ENCODE results near the gene GNB4.

The GNB4 gene

DNA sequence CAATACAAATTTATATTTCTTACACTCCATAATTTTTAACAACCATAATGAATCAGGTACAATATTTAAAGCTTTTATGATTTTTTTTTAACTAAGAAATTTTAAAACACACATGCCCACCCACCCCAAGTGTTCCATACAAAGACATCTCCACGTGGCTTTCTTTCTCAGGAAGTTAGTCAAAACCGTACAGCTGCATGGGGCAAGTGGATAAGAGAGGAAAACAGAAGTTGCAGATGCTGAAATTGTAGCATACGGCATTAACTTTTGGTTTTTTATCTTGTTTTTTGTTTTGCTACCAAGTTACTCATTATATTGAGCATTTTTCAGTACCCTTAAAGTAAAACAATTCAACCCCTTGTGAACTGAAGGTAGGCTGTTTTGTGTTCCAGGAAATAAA is 14.8 kb downstream of the GNB4 start:
- DNase-seq (ENCODE audit: low read depth, low spot score): no peak

DNA sequence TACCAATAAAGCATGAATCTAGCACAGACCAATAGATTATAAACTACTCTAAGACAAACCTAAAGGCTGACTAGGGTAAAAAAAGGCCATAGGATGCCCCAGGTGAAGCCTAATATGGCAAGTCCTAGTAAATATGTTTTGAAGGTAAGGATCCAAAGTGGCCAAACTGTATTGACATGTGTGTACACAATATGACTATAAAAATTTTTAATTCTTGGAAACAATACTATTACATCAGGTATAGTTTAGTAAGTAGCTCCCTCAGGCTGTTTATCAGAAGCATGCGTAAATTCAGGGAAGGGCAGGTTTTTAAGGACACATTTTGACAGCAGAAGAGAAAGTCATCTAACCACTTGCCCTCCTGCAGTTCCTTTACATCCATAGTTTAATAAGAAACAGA is 18.8 kb downstream of the GNB4 start:
- DNase-seq (ENCODE audit: low read depth, low spot score): no peak

DNA sequence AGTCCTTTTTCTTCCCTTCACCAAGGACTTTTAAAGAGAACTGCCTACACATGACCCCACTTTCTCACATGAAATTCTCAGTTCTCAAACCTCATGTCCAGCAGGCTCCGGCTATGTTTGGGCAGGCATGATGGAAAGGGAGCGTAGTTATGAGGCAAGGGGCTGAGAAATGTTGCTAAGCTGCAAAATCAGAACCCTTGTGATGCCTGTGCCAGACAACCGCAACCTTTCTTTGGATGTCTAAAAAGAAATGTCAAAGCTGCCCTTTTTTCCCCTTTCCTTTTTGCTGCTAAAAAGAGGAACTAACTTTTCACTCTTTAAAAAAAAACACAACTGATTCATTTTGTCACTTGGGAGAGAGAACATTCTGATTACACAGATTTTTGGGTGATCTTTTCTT is 19.2 kb downstream of the GNB4 start:
- no peak for DNase-seq (ENCODE audit: low read depth, low spot score)

DNA sequence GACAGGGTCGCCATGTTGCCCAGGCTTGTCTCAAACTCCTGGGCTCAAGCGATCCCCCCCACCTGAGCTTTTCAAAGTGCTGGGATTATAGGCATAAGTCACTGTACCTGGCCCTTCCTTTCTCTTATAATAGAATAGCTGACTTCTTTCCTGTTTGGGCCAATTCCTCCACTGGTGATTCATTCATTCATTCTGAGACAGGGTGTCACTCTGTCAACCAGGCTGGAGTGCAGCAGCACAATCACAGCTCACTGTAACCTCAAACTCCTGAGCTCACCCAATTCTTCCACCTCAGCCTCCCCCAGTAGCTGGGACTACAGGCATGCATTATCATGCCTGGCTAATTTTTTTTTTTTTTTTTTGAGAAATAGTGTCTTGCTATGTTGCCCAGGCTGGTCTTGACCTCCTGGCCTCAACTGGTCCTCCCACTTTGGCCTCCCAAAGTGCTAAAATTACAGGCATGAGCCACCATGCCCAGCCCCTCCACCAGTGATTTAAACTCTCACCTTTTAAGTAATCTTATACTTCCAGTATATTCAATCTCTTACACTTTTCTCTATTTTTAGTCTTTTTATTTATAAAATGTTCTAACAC is 20.9 kb downstream of the GNB4 start:
- DNase-seq (ENCODE audit: low read depth, low spot score): no peak

DNA sequence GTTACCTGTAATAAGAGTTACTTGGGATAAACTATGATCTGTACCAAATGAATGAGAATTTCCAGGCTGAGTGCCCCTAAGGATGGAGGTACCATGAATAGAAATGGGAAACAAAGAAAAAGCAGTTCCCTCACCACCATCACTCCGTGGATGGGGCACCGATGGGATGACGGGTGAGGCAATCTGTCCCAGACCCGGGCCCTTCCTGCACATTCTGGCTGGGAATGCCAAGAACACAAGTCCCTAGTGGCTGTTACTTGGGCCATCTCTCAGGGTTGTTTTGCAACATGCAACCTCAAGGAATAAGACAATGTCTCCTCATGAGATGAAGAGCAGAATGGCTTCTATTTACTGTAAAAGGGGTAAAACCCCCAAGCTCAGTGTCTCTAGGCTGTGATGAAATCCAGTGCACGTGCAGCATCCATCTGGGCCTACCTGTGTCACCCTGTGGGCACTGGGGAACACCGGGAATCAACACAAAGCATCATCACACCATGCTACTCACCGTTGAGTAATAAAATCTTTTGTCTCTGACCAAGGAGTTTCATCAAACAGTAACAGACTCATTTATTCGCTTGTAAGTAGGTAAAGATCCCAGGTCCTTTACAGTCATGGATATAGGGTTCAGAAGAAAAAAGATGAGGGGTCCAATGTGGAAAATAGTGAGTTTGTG is 22.3 kb downstream of the GNB4 start:
- DNase-seq (ENCODE audit: low read depth, low spot score): no peak

DNA sequence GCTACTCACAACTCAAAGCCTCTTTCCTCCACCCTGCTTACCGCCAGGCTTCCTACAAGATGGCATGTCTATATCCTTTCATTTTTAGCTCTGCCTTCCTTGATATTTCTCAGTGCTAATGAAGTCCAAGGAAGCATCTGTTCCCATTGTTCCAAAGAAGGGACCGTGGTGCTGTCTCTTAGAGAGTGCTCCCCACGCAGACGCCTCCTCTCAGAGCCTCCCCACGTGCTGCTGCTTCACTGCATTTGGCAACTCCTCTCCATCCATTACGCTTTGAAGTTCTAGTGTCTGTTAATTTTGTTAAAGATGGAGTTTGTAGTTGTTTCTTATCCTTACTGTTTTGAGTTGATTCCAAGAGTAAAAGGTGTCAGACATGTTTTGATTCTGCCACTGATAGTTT is 26.2 kb downstream of the GNB4 start:
- no peak for DNase-seq (ENCODE audit: low read depth, low spot score)

DNA sequence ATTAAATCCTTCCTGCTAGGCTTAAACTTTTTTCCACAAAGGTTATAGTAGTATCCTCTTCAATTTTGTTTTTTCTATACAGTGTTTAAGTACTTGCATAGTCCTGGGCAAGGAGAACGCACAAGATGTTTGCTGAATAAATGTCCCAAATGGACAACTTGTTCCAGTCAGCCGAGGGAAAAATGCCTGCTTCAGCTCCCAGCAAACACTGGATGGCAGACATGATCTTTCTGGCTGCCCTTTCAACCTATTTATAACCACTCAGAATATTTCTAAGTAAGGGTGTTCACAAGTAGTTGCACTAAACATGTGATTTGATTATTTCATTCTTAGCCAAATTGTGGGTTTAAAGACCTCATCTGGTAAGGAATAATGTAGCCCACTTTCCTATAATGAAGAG is 29.8 kb downstream of the GNB4 start:
- no peak for DNase-seq (ENCODE audit: low read depth, low spot score)

DNA sequence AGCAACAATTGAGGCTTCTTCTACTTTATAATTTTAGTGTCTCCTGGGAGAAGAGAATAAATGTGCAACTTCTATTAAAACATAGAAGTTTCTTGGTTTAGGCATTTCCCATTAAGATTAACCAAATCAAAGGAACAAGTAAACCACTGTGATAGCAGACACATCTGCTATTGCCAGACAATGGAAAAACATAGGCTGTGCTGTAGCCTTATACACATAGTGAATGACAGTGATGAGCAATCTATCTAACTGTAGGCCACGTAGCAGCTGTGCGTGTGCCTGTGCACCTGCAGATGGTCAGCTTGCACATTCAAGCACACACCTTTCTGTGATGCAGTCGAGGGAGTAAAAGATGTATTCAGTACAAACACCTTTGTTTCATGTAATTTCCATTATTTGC is 32.7 kb downstream of the GNB4 start:
- DNase-seq (ENCODE audit: low read depth, low spot score): no peak

DNA sequence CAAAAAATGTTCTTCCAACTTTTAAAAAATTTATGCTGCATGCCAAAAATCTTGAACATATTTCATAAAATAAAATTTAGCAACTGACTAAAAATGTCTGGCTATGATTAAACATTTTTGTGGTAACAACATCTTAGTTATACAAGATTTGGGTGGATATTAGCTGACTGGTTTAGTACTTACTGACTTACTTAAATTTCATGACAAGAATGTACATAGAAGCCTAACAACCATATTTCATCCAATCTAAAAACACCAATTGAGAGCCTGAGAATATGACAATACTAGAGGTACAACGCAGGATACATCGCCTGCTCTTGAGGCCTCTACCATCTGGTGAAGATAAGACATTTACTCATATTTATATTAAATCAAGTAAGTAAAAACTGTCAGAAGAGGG is 34.6 kb downstream of the GNB4 start:
- no peak for DNase-seq (ENCODE audit: low read depth, low spot score)

DNA sequence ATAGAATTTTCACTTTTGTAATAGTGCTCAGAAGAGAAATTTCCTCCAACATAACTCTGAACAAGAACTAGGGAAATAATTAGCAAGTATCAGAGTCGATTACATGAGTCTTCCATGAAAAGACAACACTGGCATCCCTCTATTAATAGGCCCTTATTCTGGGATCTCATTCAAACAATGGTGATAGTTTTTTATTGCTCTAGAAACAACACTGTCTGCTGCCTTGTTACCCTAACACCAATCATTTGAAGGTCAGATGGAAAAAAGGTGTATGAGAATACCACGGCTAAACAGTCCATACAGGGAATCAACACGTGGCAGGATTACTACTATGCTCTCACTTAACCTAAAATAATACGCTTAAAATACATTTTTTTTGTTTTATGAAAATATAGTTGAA is 35.9 kb downstream of the GNB4 start:
- no peak for DNase-seq (ENCODE audit: low read depth, low spot score)

DNA sequence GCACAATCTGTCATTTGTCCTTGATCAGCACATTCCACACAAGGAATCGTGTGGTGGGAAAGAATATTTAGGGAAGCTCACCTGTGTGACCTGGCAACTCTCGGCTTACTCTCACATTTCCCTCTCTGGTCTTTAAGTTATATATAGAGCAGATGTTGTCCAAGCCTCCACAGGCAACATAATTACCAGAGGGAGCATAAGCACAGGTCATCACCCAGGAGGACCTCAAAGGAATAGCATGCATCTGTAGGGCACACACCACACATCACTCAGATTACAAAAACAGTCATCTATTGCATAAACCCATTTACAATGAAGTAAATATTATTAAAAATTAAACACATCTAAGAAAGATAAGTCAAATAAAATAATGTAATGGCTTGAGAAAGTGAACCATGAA is 36.5 kb downstream of the GNB4 start:
- DNase-seq (ENCODE audit: low read depth, low spot score): no peak

DNA sequence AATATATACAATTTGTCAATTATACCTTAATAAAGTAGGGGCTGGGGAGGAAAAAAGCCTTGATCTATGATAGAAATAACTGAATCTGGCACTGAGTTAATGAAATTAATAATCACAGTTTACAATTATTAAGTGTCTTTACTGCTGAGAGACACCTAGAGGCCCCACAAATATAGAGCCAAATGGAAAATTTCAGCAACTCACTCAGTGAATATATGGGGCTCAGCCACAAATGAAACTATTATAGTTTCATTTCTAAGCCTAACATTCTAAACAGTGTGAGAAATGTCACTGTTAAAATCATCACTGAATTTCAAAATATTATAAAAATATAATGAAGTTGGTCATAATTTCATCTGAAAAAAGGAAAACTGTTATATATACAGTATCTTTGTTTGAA is 40.3 kb downstream of the GNB4 start:
- DNase-seq (ENCODE audit: low read depth, low spot score): no peak

DNA sequence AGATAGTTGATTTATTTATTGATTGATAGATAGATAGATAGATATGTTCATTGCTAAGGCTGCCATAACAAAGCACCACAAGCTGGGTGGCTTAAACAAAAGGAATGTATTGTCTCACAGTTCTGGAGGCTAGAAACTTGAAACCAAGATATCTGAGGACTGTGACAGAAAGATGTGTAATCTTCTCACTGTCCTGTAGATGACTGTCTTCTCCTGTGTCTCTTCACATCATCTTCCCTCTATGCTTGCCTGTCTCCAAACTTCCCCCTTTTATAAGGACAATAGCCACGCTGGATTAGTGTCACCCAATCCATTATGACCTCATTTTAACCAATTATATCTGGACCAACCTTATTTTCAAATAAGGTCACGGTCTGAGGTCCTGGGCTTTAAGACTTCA is 40.9 kb downstream of the GNB4 start:
- DNase-seq (ENCODE audit: low read depth, low spot score): no peak

DNA sequence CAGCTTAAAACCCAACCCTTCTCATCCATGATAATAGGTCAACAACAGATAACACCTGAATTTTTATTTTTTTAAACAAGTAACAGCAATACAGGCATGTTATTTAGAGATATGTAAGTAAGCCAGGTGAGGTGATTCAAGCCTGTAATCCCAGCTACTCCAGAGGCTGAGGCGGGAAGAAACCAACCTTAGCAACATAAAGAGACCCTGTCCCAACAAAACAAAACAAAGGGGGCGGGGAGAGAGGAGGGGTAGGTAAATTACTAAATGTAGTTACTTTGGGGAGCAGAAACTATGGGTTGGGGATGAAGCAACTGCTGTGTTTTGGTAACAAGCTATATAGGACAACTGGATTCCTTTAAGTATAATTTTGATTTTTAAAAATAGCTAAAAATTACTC is 47.0 kb downstream of the GNB4 start:
- DNase-seq (ENCODE audit: low read depth, low spot score): no peak

DNA sequence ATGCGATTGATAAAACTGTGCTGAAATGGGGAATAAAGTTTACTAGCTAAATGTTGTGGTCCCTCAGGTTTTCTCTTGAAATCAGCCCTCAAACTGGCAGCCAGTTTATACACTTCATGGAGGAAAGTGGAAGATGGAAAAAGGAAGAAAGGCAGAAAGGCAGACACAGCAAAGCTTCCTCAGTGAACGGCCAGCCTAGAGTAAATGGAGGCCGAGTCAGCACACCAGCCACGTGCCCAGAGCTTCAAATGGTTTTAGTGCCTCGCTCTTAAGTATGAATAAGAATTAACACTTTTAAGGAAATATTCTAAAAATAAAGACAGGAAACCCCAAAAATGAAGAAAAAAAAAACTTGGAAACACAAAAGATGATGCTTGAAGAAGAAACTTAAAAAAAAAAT is 48.3 kb downstream of the GNB4 start:
- DNase-seq (ENCODE audit: low read depth, low spot score): no peak

DNA sequence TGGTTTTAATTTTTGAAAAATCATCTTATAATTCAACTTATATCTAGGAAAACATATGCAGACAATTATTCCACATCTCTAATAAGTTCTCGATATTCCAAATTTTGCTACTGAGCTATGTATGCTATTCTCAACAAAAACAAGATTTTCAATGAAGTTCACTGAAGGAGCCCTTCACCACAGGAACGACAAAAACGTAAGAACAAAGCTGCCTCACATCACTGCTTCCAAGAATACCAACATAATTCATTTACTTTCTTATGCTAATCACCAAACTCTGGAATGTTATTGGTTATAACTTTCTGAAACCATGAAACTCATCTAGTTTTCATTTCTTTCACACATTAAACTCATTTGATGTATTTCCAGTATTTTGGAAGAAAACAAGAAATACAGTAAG is 49.7 kb downstream of the GNB4 start:
- no peak for DNase-seq (ENCODE audit: low read depth, low spot score)

DNA sequence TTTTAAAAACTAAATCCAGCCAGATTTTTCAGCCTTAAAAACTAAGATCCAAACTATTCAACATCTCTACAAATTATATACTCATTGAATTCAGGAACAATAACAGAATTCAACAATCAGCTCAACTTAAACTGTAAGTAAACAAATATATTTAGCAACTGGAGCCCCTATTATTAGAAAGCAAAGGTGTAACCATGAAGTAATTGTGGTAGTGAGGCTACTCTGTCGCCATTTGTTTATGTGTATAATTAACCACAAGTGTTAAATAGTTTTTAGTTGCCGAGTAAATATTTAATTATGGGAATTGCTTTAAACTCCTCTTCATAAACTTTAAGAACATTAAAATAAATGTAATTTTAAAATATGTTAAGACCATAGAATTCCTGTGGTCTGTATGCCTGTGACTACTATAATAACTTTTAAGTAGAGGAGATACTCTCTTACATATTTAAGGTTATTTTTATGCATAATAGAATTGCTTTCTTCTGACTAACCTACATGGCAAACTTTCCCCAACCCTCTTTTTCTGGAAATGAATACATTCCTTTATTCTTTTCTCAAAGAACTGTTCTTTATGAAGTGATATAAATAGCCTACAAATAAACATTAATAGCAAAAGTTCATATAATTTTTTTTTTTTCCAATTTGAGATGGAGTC is 52.6 kb downstream of the GNB4 start:
- DNase-seq (ENCODE audit: low read depth, low spot score): no peak

DNA sequence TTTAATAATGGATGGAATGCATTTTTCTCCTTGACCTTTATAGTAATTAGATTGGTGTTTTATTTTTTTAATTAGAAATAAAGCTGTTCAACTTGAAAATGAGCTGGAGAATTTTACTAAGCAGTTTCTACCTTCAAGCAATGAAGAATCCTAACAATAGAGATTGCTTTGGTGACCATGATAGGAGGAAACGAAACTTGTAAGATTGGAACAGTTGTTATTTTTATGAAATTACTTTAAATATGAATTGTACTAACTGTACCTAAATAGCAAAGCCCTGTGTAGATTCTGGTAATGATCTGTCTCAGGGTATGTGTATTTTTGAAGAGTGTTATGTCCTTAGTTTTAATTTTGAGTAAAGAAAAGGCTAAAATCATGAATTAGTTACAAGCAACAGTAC is 59.4 kb downstream of the GNB4 start:
- no peak for DNase-seq (ENCODE audit: low read depth, low spot score)

DNA sequence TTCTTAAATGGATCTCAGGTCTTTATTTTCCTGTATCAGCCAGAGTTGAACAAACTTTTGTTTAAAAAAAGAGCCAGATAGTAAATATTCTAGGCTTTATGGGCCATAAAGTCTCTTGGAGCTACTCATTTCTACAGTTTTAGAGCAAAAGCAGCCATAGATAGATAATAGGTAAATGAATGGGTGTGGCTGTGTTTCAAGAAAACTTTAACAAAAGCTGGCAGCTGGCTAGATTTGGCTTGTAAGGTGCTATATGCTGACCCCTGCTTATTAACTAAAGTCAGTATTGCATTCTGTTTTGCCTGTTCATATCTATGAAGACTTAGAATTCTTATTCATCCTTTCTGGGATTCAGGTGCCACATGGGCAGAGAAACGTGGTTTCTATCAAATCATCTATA is 74.8 kb downstream of the GNB4 start:
- DNase-seq (ENCODE audit: low read depth, low spot score): no peak

DNA sequence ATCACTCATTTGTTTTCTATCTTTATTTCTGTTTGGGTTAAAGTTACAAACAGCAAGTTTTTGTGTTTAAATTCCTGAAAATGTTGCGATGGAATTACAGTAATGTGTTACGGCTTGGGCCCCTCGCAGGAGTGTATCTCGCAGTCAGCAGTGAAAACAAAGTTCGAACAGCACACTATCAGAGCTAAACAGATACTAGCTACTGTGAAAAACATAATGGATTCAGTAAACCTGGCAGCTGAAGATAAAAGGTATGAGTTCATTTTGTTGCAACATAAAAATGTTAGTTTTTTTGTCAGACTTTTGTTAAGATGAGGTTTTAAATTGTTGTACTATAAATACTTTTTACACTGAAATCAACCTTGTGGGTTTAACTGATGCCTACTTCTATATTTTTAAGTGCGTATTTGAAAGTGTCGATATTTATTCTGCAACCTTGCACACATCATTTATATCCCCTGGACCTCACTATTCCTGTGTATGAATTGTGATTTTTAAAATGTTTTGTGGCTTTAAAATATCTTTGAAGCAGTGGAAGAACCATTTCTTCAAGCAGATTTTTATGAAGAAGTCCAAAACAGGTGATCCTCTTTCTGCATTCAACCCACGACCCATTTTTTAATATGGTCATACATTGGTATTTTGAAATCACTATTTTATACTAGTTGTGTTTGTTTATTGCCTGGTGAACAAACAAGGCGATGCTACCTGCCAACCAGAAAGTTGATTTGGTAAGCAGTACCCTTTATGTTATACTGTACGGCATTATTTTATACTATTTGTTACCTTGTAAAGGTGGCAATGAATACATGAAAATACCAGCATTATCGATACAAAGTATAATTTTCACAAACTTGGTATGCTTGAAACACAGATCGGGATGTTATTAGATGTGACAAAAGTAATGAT is 75.9 kb downstream of the GNB4 start:
- no peak for DNase-seq (ENCODE audit: low read depth, low spot score)

DNA sequence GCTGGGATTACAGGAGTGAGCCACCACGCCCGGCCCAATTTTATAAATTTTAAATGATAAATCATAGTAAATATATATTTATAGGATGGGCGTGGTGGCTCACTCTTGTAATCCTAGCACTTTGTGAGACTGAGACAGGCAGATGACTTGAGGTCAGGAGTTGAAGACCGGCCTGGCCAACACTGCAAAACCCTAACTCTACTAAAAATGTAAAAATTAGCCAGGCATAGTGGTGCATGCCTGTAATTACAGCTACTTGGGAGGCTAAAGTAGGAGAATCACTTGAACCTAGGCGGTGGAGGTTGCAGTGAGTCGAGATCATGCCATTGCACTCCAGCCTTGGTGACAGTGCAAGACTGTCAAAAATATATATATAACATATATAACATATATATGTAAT is 77.3 kb downstream of the GNB4 start:
- DNase-seq (ENCODE audit: low read depth, low spot score): no peak

DNA sequence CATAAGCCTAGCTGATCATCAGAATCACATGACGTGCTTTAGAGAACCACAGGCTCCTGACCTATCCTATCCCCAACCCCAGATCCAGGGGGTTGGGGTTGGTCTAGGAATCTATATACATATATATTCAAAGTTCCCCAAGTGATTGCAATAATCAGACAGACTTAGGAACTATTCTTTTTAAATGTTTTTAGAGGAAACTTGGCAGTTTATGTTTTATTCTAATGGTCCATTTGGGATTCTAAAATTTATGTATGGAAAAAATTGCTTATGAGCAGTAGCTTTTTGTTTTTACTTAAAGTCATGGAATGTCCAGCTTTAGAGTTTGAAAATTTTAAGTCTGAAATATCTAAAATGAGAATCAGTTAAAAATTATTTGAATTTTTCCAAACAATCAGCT is 81.6 kb downstream of the GNB4 start:
- DNase-seq (ENCODE audit: low read depth, low spot score): no peak

Data from activated naive CD8-positive, alpha-beta T cell treated with anti-CD3 and anti-CD28 coated beads, Interleukin-2, amount 50 U/mL, for 16 hours (primary cell).